Raji (cell line): ENCODE results near the gene NLN.
A peak's percentile ranks its signal among the peaks of the same experiment; 100 is the strongest.

Experiments
- POLR2A ChIP-seq: IDR thresholded peaks from 2 replicates; pipeline ENCODE4 v1.6.1; 2011; ENCODE audit warnings: low read depth, low read length, control low read depth; ENCODE audit not compliant: insufficient read depth

Gene NLN

GRCh38 chr5:65721720-65722574 is at the start of gene NLN, which contains the start of gene SGTB:
TSS of gene NLN (plus strand) at chr5:65722205. CDS start at chr5:65722374, 169 bp downstream.
TSS of gene SGTB (minus strand) at chr5:65722109. CDS start at chr5:65720807, 1,302 bp downstream.
- peak; percentile 84 for TF ChIP-seq POLR2A

- TF ChIP-seq POLR2A: no peak
Measured at GRCh38 chr5:65672796-65673195, 49.2 kb upstream of the NLN start.

- TF ChIP-seq POLR2A: no peak
Measured at GRCh38 chr5:65674749-65675148, 47.3 kb upstream of the NLN start.

GRCh38 chr5:65682148-65682547 is 39.9 kb upstream of the NLN start:
- TF ChIP-seq POLR2A: no peak

GRCh38 chr5:65693121-65693520 is 28.9 kb upstream of the NLN start:
- no peak for TF ChIP-seq POLR2A

- TF ChIP-seq POLR2A: no peak
Measured at GRCh38 chr5:65695162-65695755, 26.7 kb upstream of the NLN start.

- no peak for TF ChIP-seq POLR2A
Measured at GRCh38 chr5:65695896-65696295, 26.1 kb upstream of the NLN start.

GRCh38 chr5:65696892-65697291 is 25.1 kb upstream of the NLN start:
- TF ChIP-seq POLR2A: no peak

GRCh38 chr5:65699338-65699737 is 22.7 kb upstream of the NLN start:
- TF ChIP-seq POLR2A: no peak

GRCh38 chr5:65702036-65702435 is 20.0 kb upstream of the NLN start:
- TF ChIP-seq POLR2A: no peak

- TF ChIP-seq POLR2A: no peak
Measured at GRCh38 chr5:65704621-65705239, 17.3 kb upstream of the NLN start.

- no peak for TF ChIP-seq POLR2A
Measured at GRCh38 chr5:65707663-65708062, 14.3 kb upstream of the NLN start.

- no peak for TF ChIP-seq POLR2A
Measured at GRCh38 chr5:65708145-65708544, 13.9 kb upstream of the NLN start.

- no peak for TF ChIP-seq POLR2A
Measured at GRCh38 chr5:65718576-65719310, 3.3 kb upstream of the NLN start.

GRCh38 chr5:65721050-65721719 is 820 bp upstream of the NLN start:
- no peak for TF ChIP-seq POLR2A
